HCT116 (cell line): ENCODE measurements around the gene INMT. TPM values are rescaled to one million over a fixed set of nuclear protein-coding genes. Genes with fewer than 3 reads are reported as not detected.

Experiments
- ATAC-seq: fragments of 200-7000 bp; cut with Tn5 transposase; 2 replicates; pipeline ENCODE4 v1.9.1; 2020; ENCODE audit warnings: mild to moderate bottlenecking, moderate library complexity
- BruUV-seq: library from RNA; stranded (reverse); fragments of 400-500 nt; replicated peaks from 2 replicates; lab custom pipeline; 2021; lab: Mats Ljungman, UMichigan
- CTCF ChIA-PET: fragments of 300-600 bp; sonication (Branson Sonifier 250); formaldehyde crosslinking; loops from one replicate; lab custom pipeline; 2021; ENCODE audit warnings: antibody characterized with exemption; lab: Charles Lee
- POLR2A ChIA-PET: fragments of 300-600, 350-600 bp; sonication (Branson Sonifier 250); formaldehyde crosslinking; loops from one replicate; lab custom pipeline; 2021; ENCODE audit warnings: antibody characterized with exemption; lab: Charles Lee
- RAD21 ChIA-PET, 2 experiments: fragments of 300-600 bp; sonication (Branson Sonifier 250); formaldehyde crosslinking; loops; one replicate each; lab custom pipeline; 2023; ENCODE audit warnings: low total read pairs in 2 of 2; ENCODE audit not compliant: uncharacterized antibody in 2 of 2, unreplicated experiment in 2 of 2, low non-redundant PET in 1 of 2; lab: Charles Lee
- DNase-seq: peaks from one replicate; pipeline ENCODE4 v3.0.0-alpha.2; 2010; ENCODE audit warnings: low read depth, low spot score
- H2AFZ ChIP-seq: fragments of 200-600 bp; shearing (Covaris generic), sonication (generic); 2 replicates; pipeline ENCODE4 v1.6.1; 2017; ENCODE audit warnings: low read depth, mixed run types, mixed read lengths, antibody characterized with exemption, low read length; ENCODE audit not compliant: poor library complexity, severe bottlenecking
- H3K27ac ChIP-seq: 2 replicates; pipeline ENCODE4 v1.5.1; 2012; ENCODE audit warnings: low read depth, low read length
- H3K27me3 ChIP-seq: fragments of 200-600 bp; sonication (generic); 2 replicates; pipeline ENCODE4 v1.6.1; 2016; ENCODE audit warnings: mixed run types, low read length, mixed read lengths; ENCODE audit not compliant: insufficient read depth
- H3K36me3 ChIP-seq, 2 experiments: fragments of 200-500 bp in 1 of 2; fragments of 200-600 bp in 1 of 2; sonication (Bioruptor generic) in 1 of 2; sonication (generic) in 1 of 2; 2 replicates each; pipeline versions ENCODE4 v1.5.1 to v1.6.1; 2014 to 2016; ENCODE audit warnings: low read length in 2 of 2, inconsistent platforms in 1 of 2, mixed read lengths in 1 of 2, mixed run types in 1 of 2; ENCODE audit not compliant: insufficient read depth in 2 of 2, control insufficient read depth in 1 of 2
- H3K4me1 ChIP-seq, 2 experiments: fragments of 200-600 bp in 1 of 2; sonication (generic) in 1 of 2; 2 replicates each; pipeline versions ENCODE4 v1.5.1 to v1.6.1; 2012 to 2017; ENCODE audit warnings: low read length in 2 of 2, inconsistent platforms in 1 of 2, mild to moderate bottlenecking in 1 of 2, mixed read lengths in 1 of 2, mixed run types in 1 of 2, moderate library complexity in 1 of 2; ENCODE audit not compliant: insufficient read depth in 2 of 2, control insufficient read depth in 1 of 2
- H3K4me2 ChIP-seq: fragments of 200-600 bp; sonication (generic); 2 replicates; pipeline ENCODE4 v1.6.1; 2017; ENCODE audit warnings: mixed run types, low read length, mixed read lengths
- H3K4me3 ChIP-seq, 2 experiments: fragments of 200-600 bp in 1 of 2; sonication (generic) in 1 of 2; replicated peaks in 1 of 2; 2 replicates each; pipeline ENCODE4 v1.5.1; 2011 to 2016; ENCODE audit warnings: low read length in 2 of 2, control low read depth in 1 of 2, low read depth in 1 of 2, mild to moderate bottlenecking in 1 of 2, mixed read lengths in 1 of 2, mixed run types in 1 of 2
- H3K79me2 ChIP-seq: fragments of 200-600 bp; sonication (generic); 2 replicates; pipeline ENCODE4 v1.6.1; 2017; ENCODE audit warnings: mild to moderate bottlenecking, mixed run types, low read length, moderate library complexity, mixed read lengths; ENCODE audit not compliant: insufficient read depth
- H3K9ac ChIP-seq: fragments of 200-600 bp; sonication (generic); 2 replicates; pipeline ENCODE4 v1.6.1; 2016; ENCODE audit warnings: low read length, mixed read lengths
- H3K9me2 ChIP-seq: fragments of 200-600 bp; sonication (generic), shearing (Covaris generic); 2 replicates; pipeline ENCODE4 v1.6.1; 2017; ENCODE audit warnings: mixed run types, mild to moderate bottlenecking, moderate library complexity; ENCODE audit not compliant: insufficient read depth
- H3K9me3 ChIP-seq, 2 experiments: fragments of 200-500 bp in 1 of 2; fragments of 200-600 bp in 1 of 2; sonication (Bioruptor generic) in 1 of 2; sonication (generic) in 1 of 2; 2 replicates each; pipeline ENCODE4 v1.6.1; 2014 to 2017; ENCODE audit warnings: low read length in 2 of 2, mixed read lengths in 2 of 2, inconsistent platforms in 1 of 2, low read depth in 1 of 2, mild to moderate bottlenecking in 1 of 2, mixed run types in 1 of 2, moderate library complexity in 1 of 2; ENCODE audit not compliant: control insufficient read depth in 1 of 2, insufficient read depth in 1 of 2
- H4K20me1 ChIP-seq: fragments of 200-600 bp; sonication (generic), shearing (Covaris generic); 2 replicates; pipeline ENCODE4 v1.6.1; 2017; ENCODE audit warnings: mixed run types, mild to moderate bottlenecking, moderate library complexity; ENCODE audit not compliant: insufficient read depth
- CBX3 ChIP-seq: IDR thresholded peaks from 2 replicates; pipeline ENCODE4 v1.6.1; 2012; ENCODE audit warnings: low read depth
- CEBPB ChIP-seq: IDR thresholded peaks from 2 replicates; pipeline ENCODE4 v1.6.1; 2012; ENCODE audit warnings: low read depth
- EGR1 ChIP-seq: IDR thresholded peaks from 2 replicates; pipeline ENCODE4 v1.6.1; 2012; ENCODE audit warnings: low read depth
- ELF1 ChIP-seq: IDR thresholded peaks from 2 replicates; pipeline ENCODE4 v1.6.1; 2012; ENCODE audit warnings: low read depth, borderline replicate concordance
- EZH2 ChIP-seq: fragments of 200-600 bp; sonication (generic); IDR thresholded peaks from 2 replicates; pipeline ENCODE4 v1.6.1; 2017; ENCODE audit warnings: antibody characterized with exemption, mixed run types
- EZH2phosphoT487 ChIP-seq: fragments of 200-600 bp; IDR thresholded peaks from 2 replicates; pipeline ENCODE4 v1.6.1; 2018; ENCODE audit warnings: antibody characterized with exemption, borderline replicate concordance
- FOSL1 ChIP-seq: IDR thresholded peaks from 2 replicates; pipeline ENCODE4 v1.6.1; 2012; ENCODE audit warnings: low read depth
- POLR2A ChIP-seq: IDR thresholded peaks from 2 replicates; pipeline ENCODE4 v1.7.0; 2011; ENCODE audit warnings: borderline replicate concordance; ENCODE audit not compliant: insufficient read depth, insufficient read length; ENCODE audit errors: extremely low read depth
- SIN3A ChIP-seq: IDR thresholded peaks from 2 replicates; pipeline ENCODE4 v1.6.1; 2012; ENCODE audit warnings: low read depth
- SRF ChIP-seq: IDR thresholded peaks from 2 replicates; pipeline ENCODE4 v1.6.1; 2012; ENCODE audit warnings: low read depth
- TCF7L2 ChIP-seq: IDR thresholded peaks from 2 replicates; pipeline ENCODE4 v1.7.0; 2011; ENCODE audit warnings: borderline replicate concordance, inconsistent platforms; ENCODE audit not compliant: insufficient read depth, insufficient read length; ENCODE audit errors: extremely low read depth
- ZNF274 ChIP-seq: fragments of 200-500 bp; sonication (Bioruptor generic); IDR thresholded peaks from 2 replicates; pipeline ENCODE4 v1.6.1; 2014; ENCODE audit warnings: mild to moderate bottlenecking, low read depth, low read length, inconsistent platforms
- intact Hi-C: fragments of 100-400 bp; cut with micrococcal nuclease; formaldehyde crosslinking; loops from 2 replicates; pipeline ENCODE4 v1.10.0; 2022
- total RNA-seq: library from RNA; stranded (reverse); gene quantifications from one replicate; pipeline ENCODE4 v1.2.1, GENCODE V29; 2021; ENCODE audit not compliant: unreplicated experiment
- TF ChIP-seq, protein P1 (sequence below): IDR thresholded peaks from 2 replicates; pipeline ENCODE4 v1.6.1; 2011; ENCODE audit warnings: mild to moderate bottlenecking, low read length, moderate library complexity; ENCODE audit not compliant: insufficient replicate concordance; ENCODE audit errors: extremely low read depth
- TF ChIP-seq, protein P2 (sequence below): IDR thresholded peaks from 2 replicates; pipeline ENCODE4 v1.6.1; 2012
- TF ChIP-seq, protein P3 (sequence below): IDR thresholded peaks from 2 replicates; pipeline ENCODE4 v1.6.1; 2012; ENCODE audit warnings: low read depth

INMT gene
- total RNA-seq, 1 experiment from 2014 or later, result 0.32 TPM

DNA sequence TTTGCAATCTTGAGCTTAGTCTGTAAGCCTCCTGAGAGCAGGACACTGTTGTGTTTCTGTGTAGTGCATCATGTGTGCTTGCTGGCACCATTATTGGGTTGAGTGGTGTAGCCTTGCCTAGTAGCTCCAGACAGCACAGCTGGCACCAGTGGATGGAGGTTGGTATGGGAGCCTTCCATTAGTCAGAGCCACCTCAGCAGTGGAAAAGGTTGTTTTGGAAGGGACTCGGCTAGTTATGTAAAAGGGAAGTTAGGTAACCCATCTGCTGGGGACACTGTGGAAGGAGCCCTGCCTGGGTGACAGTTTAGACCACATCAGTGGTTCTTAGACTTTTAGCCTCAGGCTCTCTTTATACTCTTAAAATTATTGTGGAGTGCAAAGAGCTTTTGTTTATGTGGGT lies 35.6 kb downstream of the INMT start:
- DNase-seq (no peak), ATAC-seq (no peak)
- H3K4me1 ChIP-seq, result no peaks in the 10 kb centered on the region
- no peaks in the 10 kb centered on the region for H3K9me3 ChIP-seq
- H3K9ac ChIP-seq, result no peak overlapping the region
- H2AFZ ChIP-seq, result no peak overlapping the region
- POLR2A ChIA-PET, result no interaction called here
- H3K79me2 ChIP-seq, result no peaks in the 10 kb centered on the region
- RAD21 ChIA-PET, result no interaction called here
- no TSS peak for BruUV-seq
- peaks cover 3 to 14% of the 10 kb centered on the region in 2 experiments; a peak in 3 of 4 replicates for H3K36me3 ChIP-seq
- H4K20me1 ChIP-seq, result no peaks in the 10 kb centered on the region; the same call in 1 of the 2 replicates
- intact Hi-C loops, result no loop called here
- TF ChIP-seq SIN3A, result no peak
- TF ChIP-seq, protein P1, sequence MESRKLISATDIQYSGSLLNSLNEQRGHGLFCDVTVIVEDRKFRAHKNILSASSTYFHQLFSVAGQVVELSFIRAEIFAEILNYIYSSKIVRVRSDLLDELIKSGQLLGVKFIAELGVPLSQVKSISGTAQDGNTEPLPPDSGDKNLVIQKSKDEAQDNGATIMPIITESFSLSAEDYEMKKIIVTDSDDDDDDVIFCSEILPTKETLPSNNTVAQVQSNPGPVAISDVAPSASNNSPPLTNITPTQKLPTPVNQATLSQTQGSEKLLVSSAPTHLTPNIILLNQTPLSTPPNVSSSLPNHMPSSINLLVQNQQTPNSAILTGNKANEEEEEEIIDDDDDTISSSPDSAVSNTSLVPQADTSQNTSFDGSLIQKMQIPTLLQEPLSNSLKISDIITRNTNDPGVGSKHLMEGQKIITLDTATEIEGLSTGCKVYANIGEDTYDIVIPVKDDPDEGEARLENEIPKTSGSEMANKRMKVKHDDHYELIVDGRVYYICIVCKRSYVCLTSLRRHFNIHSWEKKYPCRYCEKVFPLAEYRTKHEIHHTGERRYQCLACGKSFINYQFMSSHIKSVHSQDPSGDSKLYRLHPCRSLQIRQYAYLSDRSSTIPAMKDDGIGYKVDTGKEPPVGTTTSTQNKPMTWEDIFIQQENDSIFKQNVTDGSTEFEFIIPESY, result no peak
- no peak for TF ChIP-seq ZNF274
- no peak overlapping the region for H3K27ac ChIP-seq
- no peaks in the 10 kb centered on the region for H3K9me2 ChIP-seq
- CTCF ChIA-PET, result no interaction called here
- no peaks in the 10 kb centered on the region for H3K27me3 ChIP-seq
- no peak overlapping the region for H3K4me3 ChIP-seq
- no peak overlapping the region for H3K4me2 ChIP-seq

DNA sequence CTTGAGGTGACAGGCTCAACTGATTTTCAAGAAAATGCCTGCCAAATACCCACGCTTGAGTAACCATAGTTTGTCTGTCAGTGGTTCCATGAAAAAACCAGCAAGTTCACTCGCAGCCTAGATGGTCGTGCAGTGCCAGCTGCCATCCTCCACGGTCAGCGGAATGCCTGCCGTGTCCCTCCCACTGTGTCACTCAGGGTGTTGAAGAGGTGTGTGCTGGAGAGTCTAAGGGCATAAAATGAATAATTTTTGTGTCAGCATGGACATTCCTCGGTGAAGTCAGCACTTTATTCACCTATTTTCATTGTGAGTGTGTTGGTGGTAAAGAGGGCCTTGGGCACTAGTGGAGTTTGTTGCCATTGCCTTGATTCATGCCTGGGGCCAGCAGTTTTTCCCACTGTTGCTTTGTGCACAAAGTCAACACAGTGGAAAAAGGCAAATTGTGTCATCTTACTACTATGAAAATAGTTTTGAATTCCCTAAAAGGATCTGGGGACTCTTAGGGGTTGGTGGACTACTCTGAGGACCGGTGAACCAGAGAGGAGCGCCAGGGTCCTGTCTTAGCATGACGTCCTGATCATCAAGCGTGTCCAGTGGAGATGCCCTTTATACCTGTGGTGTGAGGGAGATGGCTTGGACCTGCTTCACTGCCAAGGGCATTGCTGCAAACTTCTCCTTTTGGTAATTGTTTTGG lies 36.9 kb downstream of the INMT start:
- Histone ChIP-seq H3K27ac (no peak overlapping the region), H3K27me3 (no peaks in the 10 kb centered on the region)
- intact Hi-C loops, result no loop called here
- TF ChIP-seq SIN3A, result no peak
- TF ChIP-seq EZH2, result no peak
- TF ChIP-seq, protein P2, sequence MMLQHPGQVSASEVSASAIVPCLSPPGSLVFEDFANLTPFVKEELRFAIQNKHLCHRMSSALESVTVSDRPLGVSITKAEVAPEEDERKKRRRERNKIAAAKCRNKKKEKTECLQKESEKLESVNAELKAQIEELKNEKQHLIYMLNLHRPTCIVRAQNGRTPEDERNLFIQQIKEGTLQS, result no peak
- no peak for TF ChIP-seq ZNF274
- no peak for TF ChIP-seq CEBPB
- no peak for TF ChIP-seq CBX3
- TF ChIP-seq EGR1, result no peak
- no peak for TF ChIP-seq SRF
- no peak for TF ChIP-seq ELF1
- TF ChIP-seq FOSL1, result no peak
- TF ChIP-seq EZH2phosphoT487, result no peak
- no peak for TF ChIP-seq TCF7L2
- no peak for TF ChIP-seq POLR2A
- TF ChIP-seq, protein P3, sequence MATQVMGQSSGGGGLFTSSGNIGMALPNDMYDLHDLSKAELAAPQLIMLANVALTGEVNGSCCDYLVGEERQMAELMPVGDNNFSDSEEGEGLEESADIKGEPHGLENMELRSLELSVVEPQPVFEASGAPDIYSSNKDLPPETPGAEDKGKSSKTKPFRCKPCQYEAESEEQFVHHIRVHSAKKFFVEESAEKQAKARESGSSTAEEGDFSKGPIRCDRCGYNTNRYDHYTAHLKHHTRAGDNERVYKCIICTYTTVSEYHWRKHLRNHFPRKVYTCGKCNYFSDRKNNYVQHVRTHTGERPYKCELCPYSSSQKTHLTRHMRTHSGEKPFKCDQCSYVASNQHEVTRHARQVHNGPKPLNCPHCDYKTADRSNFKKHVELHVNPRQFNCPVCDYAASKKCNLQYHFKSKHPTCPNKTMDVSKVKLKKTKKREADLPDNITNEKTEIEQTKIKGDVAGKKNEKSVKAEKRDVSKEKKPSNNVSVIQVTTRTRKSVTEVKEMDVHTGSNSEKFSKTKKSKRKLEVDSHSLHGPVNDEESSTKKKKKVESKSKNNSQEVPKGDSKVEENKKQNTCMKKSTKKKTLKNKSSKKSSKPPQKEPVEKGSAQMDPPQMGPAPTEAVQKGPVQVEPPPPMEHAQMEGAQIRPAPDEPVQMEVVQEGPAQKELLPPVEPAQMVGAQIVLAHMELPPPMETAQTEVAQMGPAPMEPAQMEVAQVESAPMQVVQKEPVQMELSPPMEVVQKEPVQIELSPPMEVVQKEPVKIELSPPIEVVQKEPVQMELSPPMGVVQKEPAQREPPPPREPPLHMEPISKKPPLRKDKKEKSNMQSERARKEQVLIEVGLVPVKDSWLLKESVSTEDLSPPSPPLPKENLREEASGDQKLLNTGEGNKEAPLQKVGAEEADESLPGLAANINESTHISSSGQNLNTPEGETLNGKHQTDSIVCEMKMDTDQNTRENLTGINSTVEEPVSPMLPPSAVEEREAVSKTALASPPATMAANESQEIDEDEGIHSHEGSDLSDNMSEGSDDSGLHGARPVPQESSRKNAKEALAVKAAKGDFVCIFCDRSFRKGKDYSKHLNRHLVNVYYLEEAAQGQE, result no peak

More for the DNA sequence above, 36.9 kb downstream of the INMT start:
- no TSS peak for BruUV-seq
- Histone ChIP-seq H3K4me1 (no peaks in the 10 kb centered on the region), H3K4me2 (no peak overlapping the region), H2AFZ (no peak overlapping the region), H3K9ac (no peak overlapping the region), H3K79me2 (no peaks in the 10 kb centered on the region), H3K4me3 (no peak overlapping the region), H3K36me3 (peaks cover 3 to 9% of the 10 kb centered on the region in 2 experiments; a peak in 3 of 4 replicates), H3K9me2 (no peaks in the 10 kb centered on the region), H3K9me3 (no peaks in the 10 kb centered on the region), H4K20me1 (no peaks in the 10 kb centered on the region; the same call in 1 of the 2 replicates)
- ATAC-seq (no peak), DNase-seq (no peak)
- ChIA-PET CTCF (no interaction called here), RAD21 (no interaction called here), POLR2A (no interaction called here)
